ENCODE results near the gene GPR50.

DNA sequence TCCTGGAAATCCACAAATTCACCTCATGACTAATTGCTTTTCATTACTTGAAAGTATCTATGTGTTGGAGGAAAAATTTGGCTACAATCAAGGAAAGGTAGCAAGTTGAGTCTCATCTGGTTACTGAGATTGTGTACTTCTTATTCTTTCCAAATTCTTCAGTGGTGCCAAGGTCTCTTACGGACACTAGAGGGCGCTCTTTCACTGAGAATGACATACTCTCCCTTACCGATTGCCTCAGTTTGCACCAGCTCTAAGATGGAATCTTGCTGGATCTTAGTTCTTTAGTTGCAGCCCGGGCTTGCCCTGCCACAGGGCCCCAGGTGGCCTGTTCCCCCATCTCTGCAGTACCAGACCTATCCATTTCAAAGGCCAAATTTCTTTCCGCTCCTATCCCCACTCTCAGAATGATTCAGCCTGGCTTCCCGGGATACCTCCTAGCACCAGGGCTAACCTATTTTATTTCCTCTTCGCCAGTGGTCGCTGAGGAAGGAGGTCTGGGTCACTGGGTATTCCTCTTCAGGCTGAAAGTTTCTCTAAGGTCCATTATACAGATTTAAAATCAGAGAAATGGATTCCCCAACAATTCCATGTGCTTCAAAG is 24.6 kb upstream of the GPR50 start:
- TF ChIP-seq, protein P1, sequence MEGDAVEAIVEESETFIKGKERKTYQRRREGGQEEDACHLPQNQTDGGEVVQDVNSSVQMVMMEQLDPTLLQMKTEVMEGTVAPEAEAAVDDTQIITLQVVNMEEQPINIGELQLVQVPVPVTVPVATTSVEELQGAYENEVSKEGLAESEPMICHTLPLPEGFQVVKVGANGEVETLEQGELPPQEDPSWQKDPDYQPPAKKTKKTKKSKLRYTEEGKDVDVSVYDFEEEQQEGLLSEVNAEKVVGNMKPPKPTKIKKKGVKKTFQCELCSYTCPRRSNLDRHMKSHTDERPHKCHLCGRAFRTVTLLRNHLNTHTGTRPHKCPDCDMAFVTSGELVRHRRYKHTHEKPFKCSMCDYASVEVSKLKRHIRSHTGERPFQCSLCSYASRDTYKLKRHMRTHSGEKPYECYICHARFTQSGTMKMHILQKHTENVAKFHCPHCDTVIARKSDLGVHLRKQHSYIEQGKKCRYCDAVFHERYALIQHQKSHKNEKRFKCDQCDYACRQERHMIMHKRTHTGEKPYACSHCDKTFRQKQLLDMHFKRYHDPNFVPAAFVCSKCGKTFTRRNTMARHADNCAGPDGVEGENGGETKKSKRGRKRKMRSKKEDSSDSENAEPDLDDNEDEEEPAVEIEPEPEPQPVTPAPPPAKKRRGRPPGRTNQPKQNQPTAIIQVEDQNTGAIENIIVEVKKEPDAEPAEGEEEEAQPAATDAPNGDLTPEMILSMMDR (IDR thresholded peaks at IDR 0.05; ENCODE audit: poor library complexity, severe bottlenecking): peak; percentile 80
- TF ChIP-seq, protein P2, sequence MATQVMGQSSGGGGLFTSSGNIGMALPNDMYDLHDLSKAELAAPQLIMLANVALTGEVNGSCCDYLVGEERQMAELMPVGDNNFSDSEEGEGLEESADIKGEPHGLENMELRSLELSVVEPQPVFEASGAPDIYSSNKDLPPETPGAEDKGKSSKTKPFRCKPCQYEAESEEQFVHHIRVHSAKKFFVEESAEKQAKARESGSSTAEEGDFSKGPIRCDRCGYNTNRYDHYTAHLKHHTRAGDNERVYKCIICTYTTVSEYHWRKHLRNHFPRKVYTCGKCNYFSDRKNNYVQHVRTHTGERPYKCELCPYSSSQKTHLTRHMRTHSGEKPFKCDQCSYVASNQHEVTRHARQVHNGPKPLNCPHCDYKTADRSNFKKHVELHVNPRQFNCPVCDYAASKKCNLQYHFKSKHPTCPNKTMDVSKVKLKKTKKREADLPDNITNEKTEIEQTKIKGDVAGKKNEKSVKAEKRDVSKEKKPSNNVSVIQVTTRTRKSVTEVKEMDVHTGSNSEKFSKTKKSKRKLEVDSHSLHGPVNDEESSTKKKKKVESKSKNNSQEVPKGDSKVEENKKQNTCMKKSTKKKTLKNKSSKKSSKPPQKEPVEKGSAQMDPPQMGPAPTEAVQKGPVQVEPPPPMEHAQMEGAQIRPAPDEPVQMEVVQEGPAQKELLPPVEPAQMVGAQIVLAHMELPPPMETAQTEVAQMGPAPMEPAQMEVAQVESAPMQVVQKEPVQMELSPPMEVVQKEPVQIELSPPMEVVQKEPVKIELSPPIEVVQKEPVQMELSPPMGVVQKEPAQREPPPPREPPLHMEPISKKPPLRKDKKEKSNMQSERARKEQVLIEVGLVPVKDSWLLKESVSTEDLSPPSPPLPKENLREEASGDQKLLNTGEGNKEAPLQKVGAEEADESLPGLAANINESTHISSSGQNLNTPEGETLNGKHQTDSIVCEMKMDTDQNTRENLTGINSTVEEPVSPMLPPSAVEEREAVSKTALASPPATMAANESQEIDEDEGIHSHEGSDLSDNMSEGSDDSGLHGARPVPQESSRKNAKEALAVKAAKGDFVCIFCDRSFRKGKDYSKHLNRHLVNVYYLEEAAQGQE (IDR thresholded peaks at IDR 0.05; ENCODE audit: borderline replicate concordance): no peak
- no peak for TF ChIP-seq EZH2 (IDR thresholded peaks at IDR 0.05; ENCODE audit: borderline replicate concordance, insufficient read depth, low read length, poor library complexity, severe bottlenecking)
- no peak for TF ChIP-seq MXI1 (conservative IDR thresholded peaks at IDR 0.05; ENCODE audit: poor library complexity, severe bottlenecking)

All from neural cell (in vitro differentiated cells).